Stomach (tissue), 9 donors: ENCODE data around the gene SPTBN2. TPM values are rescaled to one million over a fixed set of nuclear protein-coding genes. Genes with fewer than 3 reads are reported as not detected.
"Not testable (repeated sequence)": the region's sequence is repeated elsewhere in the genome, so short reads cannot be mapped to it uniquely, and the experiment has no call there.

Experiments used
- DNase-seq, 2 donors: peaks; one replicate each; pipeline versions ENCODE4 v3.0.0 to v3.0.0-alpha.2; 2013 to 2019
- H3K27ac ChIP-seq, 5 donors: fragments of 200-600 bp in 4 of 5; sonication (generic) in 4 of 5; one replicate each; pipeline ENCODE4 v1.5.1; 2013 to 2019; ENCODE audit warnings: mild to moderate bottlenecking in 1 of 5, moderate library complexity in 1 of 5
- H3K27me3 ChIP-seq, 3 donors: fragments of 200-600 bp; sonication (generic); one replicate each; pipeline ENCODE4 v1.5.1; 2017 to 2019; ENCODE audit warnings: mixed run types in 1 of 3
- H3K36me3 ChIP-seq, 4 donors: fragments of 200-600 bp; sonication (generic); 1 replicate in 3 of 4; 2 replicates in 1 of 4; pipeline ENCODE4 v1.5.1; 2016 to 2019
- H3K4me1 ChIP-seq, 4 donors: fragments of 200-600 bp; sonication (generic); one replicate each; pipeline ENCODE4 v1.5.1; 2016 to 2019
- H3K4me3 ChIP-seq, 4 donors: fragments of 200-600 bp; sonication (generic) in 3 of 4; one replicate each; pipeline ENCODE4 v1.5.1; 2016 to 2019; ENCODE audit warnings: mild to moderate bottlenecking in 1 of 4
- H3K9me3 ChIP-seq, 4 donors: fragments of 200-600 bp; sonication (generic); one replicate each; pipeline ENCODE4 v1.5.1; 2016 to 2019
- CTCF ChIP-seq, 7 experiments: fragments of 450-650 bp in 4 of 7; fragments of 200-600 bp in 3 of 7; sonication (generic) in 3 of 7; IDR thresholded peaks; one replicate each; pipeline ENCODE4 v1.5.1; 2016 to 2019; ENCODE audit warnings: antibody characterized with exemption in 7 of 7, control low read depth in 2 of 7, mild to moderate bottlenecking in 1 of 7
- EP300 ChIP-seq: sonication (generic); formaldehyde crosslinking; IDR thresholded peaks from one replicate; pipeline ENCODE4 v1.6.1; 2017; ENCODE audit warnings: antibody characterized with exemption
- POLR2A ChIP-seq, 4 donors: fragments of 450-650 bp; IDR thresholded peaks; one replicate each; pipeline ENCODE4 v1.6.1; 2016; ENCODE audit warnings: antibody characterized with exemption in 4 of 4, control low read depth in 2 of 4, mild to moderate bottlenecking in 1 of 4, moderate library complexity in 1 of 4
- POLR2AphosphoS5 ChIP-seq, 3 donors: sonication (generic); formaldehyde crosslinking; IDR thresholded peaks; one replicate each; pipeline ENCODE4 v1.6.1; 2016; ENCODE audit warnings: antibody characterized with exemption in 3 of 3
- WGBS, 5 donors: extraction: QIAGEN DNeasy Blood & Tissue Kit in 3 of 5; methylation state at CpG; one replicate each; pipeline versions ENCODE4 v1.1.5 to v1.1.7; 2013 to 2018; 5-methylcytosine and 5-hydroxymethylcytosine counted together
- intact Hi-C: fragments of 100-400 bp; cut with DNase I; formaldehyde crosslinking; loops from one replicate; pipeline ENCODE4 v1.15.1; 2023; ENCODE audit warnings: low total_unique reads
- polyA plus RNA-seq, 3 donors: library from polyadenylated mRNA; stranded (reverse); fragments of 200-250 nt; gene quantifications; one replicate each; pipeline ENCODE4 v1.2.3, GENCODE V29; 2013
- total RNA-seq, 5 donors: library from RNA; depleted of rRNA; stranded (reverse); fragments of >200 nt; gene quantifications; one replicate each; pipeline versions ENCODE4 v1.1.0 to v1.2.3, GENCODE V29; 2014 to 2016
- donor health status: healthy with polysubstance abuse.
- donor health status: Bipolar disorder and iron deficiency.
- donor health status: healthy.

SPTBN2 gene
- total and polyA plus RNA-seq, 8 donors = 2.4 to 134 (median 10.4) TPM

- peak in 1 of 2 donors; percentile 48 for DNase-seq
- H3K9me3 ChIP-seq = no peaks in the 10 kb centered on the region
- TF ChIP-seq EP300 (no peak), POLR2A (IDR thresholded peaks at IDR 0.05) (no peak), POLR2AphosphoS5 (IDR thresholded peaks at IDR 0.05) (no peak), CTCF (IDR thresholded peaks at IDR 0.05) (no peak)
- H3K4me1 ChIP-seq = peaks cover 12 to 21% (median 16%) of the 10 kb centered on the region in 4 donors
- intact Hi-C loops = no loop called here
- WGBS, 5 donors = 0 to 2% (median 1%) methylated on average over 3 to 79 of the region's 114 CpGs
- peaks cover 0 to 67% (median 26%) of the 10 kb centered on the region in 3 donors for H3K27me3 ChIP-seq
- H3K27ac ChIP-seq = peak overlapping the region in 2 of 5 donors; percentile 49 to 52
- peak overlapping the region; percentile 51 to 64 (median 56) for H3K4me3 ChIP-seq
- H3K36me3 ChIP-seq = no peaks in the 10 kb centered on the region
Measured at GRCh38 chr11:66728038-66728692, 851 bp downstream of the SPTBN2 start.

- DNase-seq = peak; percentile 34 to 67
- TF ChIP-seq POLR2AphosphoS5 (IDR thresholded peaks at IDR 0.05) = no peak
- TF ChIP-seq POLR2A (IDR thresholded peaks at IDR 0.05) = no peak
- TF ChIP-seq EP300 = no peak
- TF ChIP-seq CTCF (IDR thresholded peaks at IDR 0.05) = no peak
- no peaks in the 10 kb centered on the region for H3K9me3 ChIP-seq
- no peaks in the 10 kb centered on the region for H3K36me3 ChIP-seq
- peaks cover 12 to 21% (median 16%) of the 10 kb centered on the region in 4 donors for H3K4me1 ChIP-seq
- peak overlapping the region in 3 of 5 donors; percentile 33 to 52 (median 49) for H3K27ac ChIP-seq
- intact Hi-C loops = no loop called here
- 1 to 11% (median 1%) methylated on average over 7 to 61 of the region's 70 CpGs for WGBS, 5 donors
- peaks cover 0 to 67% (median 26%) of the 10 kb centered on the region in 3 donors for H3K27me3 ChIP-seq
- H3K4me3 ChIP-seq = peak overlapping the region; percentile 51 to 64 (median 56)
Measured at GRCh38 chr11:66727282-66728037, 1.6 kb downstream of the SPTBN2 start.

- TF ChIP-seq POLR2A (IDR thresholded peaks at IDR 0.05) = no peak
- TF ChIP-seq EP300 = no peak
- no peak overlapping the region for H3K27ac ChIP-seq
- intact Hi-C loops = no loop called here
- H3K36me3 ChIP-seq = no peaks in the 10 kb centered on the region
- H3K4me3 ChIP-seq = no peak overlapping the region
- peaks cover 12 to 22% (median 16%) of the 10 kb centered on the region in 4 donors for H3K4me1 ChIP-seq
- no peak for DNase-seq
- 28 to 60% (median 41%) methylated on average over 10 of the region's 10 CpGs for WGBS, 5 donors
- no peaks in the 10 kb centered on the region for H3K9me3 ChIP-seq
- H3K27me3 ChIP-seq = peaks cover 0 to 61% (median 26%) of the 10 kb centered on the region in 3 donors
Measured at GRCh38 chr11:66725647-66726046, 3.4 kb downstream of the SPTBN2 start.

GRCh38 chr11:66725114-66725513, 3.9 kb downstream of the SPTBN2 start:
- Histone ChIP-seq H3K9me3 (no peaks in the 10 kb centered on the region), H3K4me3 (no peak overlapping the region), H3K4me1 (peaks cover 12 to 27% (median 16%) of the 10 kb centered on the region in 4 donors), H3K27ac (no peak overlapping the region), H3K36me3 (no peaks in the 10 kb centered on the region), H3K27me3 (peaks cover 0 to 57% (median 26%) of the 10 kb centered on the region in 3 donors)
- whole genome bisulfite sequencing, 5 donors = 89 to 100% (median 98%) methylated on average over 1 of the region's 1 CpG
- intact Hi-C loops = no loop called here
- DNase-seq = no peak
- TF ChIP-seq POLR2AphosphoS5 (IDR thresholded peaks at IDR 0.05) (no peak), CTCF (IDR thresholded peaks at IDR 0.05) (no peak), POLR2A (IDR thresholded peaks at IDR 0.05) (no peak), EP300 (no peak)

GRCh38 chr11:66724167-66724566, 4.8 kb downstream of the SPTBN2 start:
- H3K9me3 ChIP-seq, DNase-seq, intact Hi-C loops, H3K36me3 ChIP-seq, H3K4me3 ChIP-seq, H3K27ac ChIP-seq: not testable (repeated sequence)
- H3K27me3 ChIP-seq = peaks cover 0 to 49% (median 25%) of the 10 kb centered on the region in 3 donors
- WGBS, 5 donors = 91 to 98% (median 93%) methylated on average over 5 of the region's 5 CpGs
- peaks cover 14 to 33% (median 17%) of the 10 kb centered on the region in 4 donors for H3K4me1 ChIP-seq
